DMS153 treated with DMSO at 0.1 percent for 48 hours (cell line): Measurements from ENCODE around the gene COL19A1.

Experiments used
- DNase-seq: peaks from one replicate; lab custom pipeline; 2025; ENCODE audit not compliant: unreplicated experiment; lab: John Stamatoyannopoulos, UW

Gene COL19A1

GRCh38 chr6:70051197-70052124, 185.1 kb downstream of the COL19A1 start:
- no peak for DNase-seq

- DNase-seq, result no peak
Measured at GRCh38 chr6:70059039-70059719, 192.8 kb downstream of the COL19A1 start.

GRCh38 chr6:70060680-70061079, 194.3 kb downstream of the COL19A1 start:
- no peak for DNase-seq

- DNase-seq, result no peak
Measured at GRCh38 chr6:70061546-70061945, 195.2 kb downstream of the COL19A1 start.

- no peak for DNase-seq
Measured at GRCh38 chr6:70062010-70062409, 195.7 kb downstream of the COL19A1 start.

- DNase-seq, result no peak
Measured at GRCh38 chr6:70072540-70073179, 206.3 kb downstream of the COL19A1 start.

- DNase-seq, result no peak
Measured at GRCh38 chr6:70073637-70074036, 207.3 kb downstream of the COL19A1 start.

- DNase-seq, result no peak
Measured at GRCh38 chr6:70079241-70079640, 212.9 kb downstream of the COL19A1 start.

- DNase-seq, result no peak
Measured at GRCh38 chr6:70080443-70081070, 214.2 kb downstream of the COL19A1 start.

GRCh38 chr6:70082830-70083229, 216.5 kb downstream of the COL19A1 start:
- DNase-seq, result no peak

- no peak for DNase-seq
Measured at GRCh38 chr6:70086806-70087205, 220.4 kb downstream of the COL19A1 start.

- DNase-seq, result no peak
Measured at GRCh38 chr6:70094156-70094555, 227.8 kb downstream of the COL19A1 start.

- no peak for DNase-seq
Measured at GRCh38 chr6:70099732-70100131, 233.4 kb downstream of the COL19A1 start.

- no peak for DNase-seq
Measured at GRCh38 chr6:70103798-70104197, 237.4 kb downstream of the COL19A1 start.

- DNase-seq, result peak; percentile 18
Measured at GRCh38 chr6:70107852-70108629, 241.7 kb downstream of the COL19A1 start.

- DNase-seq, result no peak
Measured at GRCh38 chr6:70110126-70111022, 244.0 kb downstream of the COL19A1 start.

- no peak for DNase-seq
Measured at GRCh38 chr6:70111737-70112136, 245.4 kb downstream of the COL19A1 start.

GRCh38 chr6:70112716-70113115, 246.4 kb downstream of the COL19A1 start:
- no peak for DNase-seq

GRCh38 chr6:70113171-70113570, 246.8 kb downstream of the COL19A1 start:
- DNase-seq, result no peak
